Coronary artery (tissue), 2 donors: ENCODE measurements around the gene SSU72.

Experiments
- DNase-seq: peaks from one replicate; pipeline ENCODE4 v3.0.0-alpha.2; 2017; ENCODE audit warnings: low spot score
- H3K27ac ChIP-seq, 2 donors: fragments of 200-600 bp; sonication (generic); one replicate each; pipeline ENCODE4 v1.5.1; 2016 to 2019
- H3K4me3 ChIP-seq: fragments of 200-600 bp; sonication (generic); 2 replicates; pipeline ENCODE4 v1.5.1; 2016; ENCODE audit warnings: mild to moderate bottlenecking, moderate library complexity
- TF ChIP-seq, protein P1 (sequence below): fragments of 200-600 bp; sonication (generic); IDR thresholded peaks from one replicate; pipeline ENCODE4 v1.5.1; 2019; ENCODE audit warnings: antibody characterized with exemption

Gene SSU72

DNA sequence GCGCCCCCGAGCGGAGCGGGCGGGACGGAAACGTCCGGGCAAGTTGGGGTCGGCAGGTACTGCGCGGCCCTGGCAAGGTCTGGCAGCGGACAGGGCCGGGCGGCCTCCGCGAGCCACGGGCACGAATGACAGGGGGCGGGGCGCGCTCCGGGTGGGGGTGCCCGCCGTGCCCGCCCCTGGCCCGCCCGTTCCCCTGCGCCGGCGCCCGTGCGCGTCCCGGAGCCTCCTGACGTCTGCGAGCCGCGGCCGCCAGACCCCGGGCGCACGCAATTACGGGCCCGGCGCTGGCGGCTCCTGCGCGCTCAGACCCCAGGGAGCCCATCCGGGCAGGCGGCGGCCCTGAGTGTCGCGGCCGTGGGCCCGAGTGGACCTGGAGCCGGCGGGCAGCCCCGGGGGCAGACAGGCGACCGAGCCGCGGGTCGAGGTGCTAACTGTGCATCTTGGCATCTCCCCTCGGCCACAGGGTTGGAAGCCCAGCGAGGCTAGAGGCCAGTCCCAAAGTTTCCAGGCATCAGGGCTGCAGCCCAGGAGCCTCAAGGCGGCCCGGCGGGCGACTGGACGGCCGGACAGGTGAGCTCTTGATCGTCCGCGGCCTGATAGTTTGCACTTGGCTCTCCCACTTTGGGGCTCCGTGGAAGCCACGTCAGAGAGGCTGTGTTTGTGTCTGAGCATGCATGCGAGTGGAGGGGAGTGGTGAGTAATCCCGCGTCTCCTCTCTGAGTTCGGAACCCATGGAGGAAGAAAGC is 41.6 kb upstream of the SSU72 start:
- H3K4me3 ChIP-seq, result peak overlapping the region; percentile 97
- no peak for DNase-seq
- peak overlapping the region; percentile 95 to 100 for H3K27ac ChIP-seq
- TF ChIP-seq, protein P1, sequence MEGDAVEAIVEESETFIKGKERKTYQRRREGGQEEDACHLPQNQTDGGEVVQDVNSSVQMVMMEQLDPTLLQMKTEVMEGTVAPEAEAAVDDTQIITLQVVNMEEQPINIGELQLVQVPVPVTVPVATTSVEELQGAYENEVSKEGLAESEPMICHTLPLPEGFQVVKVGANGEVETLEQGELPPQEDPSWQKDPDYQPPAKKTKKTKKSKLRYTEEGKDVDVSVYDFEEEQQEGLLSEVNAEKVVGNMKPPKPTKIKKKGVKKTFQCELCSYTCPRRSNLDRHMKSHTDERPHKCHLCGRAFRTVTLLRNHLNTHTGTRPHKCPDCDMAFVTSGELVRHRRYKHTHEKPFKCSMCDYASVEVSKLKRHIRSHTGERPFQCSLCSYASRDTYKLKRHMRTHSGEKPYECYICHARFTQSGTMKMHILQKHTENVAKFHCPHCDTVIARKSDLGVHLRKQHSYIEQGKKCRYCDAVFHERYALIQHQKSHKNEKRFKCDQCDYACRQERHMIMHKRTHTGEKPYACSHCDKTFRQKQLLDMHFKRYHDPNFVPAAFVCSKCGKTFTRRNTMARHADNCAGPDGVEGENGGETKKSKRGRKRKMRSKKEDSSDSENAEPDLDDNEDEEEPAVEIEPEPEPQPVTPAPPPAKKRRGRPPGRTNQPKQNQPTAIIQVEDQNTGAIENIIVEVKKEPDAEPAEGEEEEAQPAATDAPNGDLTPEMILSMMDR, result no peak

- peak within 1 kb of the TSS; percentile 97 for H3K4me3 ChIP-seq
- TF ChIP-seq, protein P1, result no peak
- H3K27ac ChIP-seq, result peak within 1 kb of the TSS; percentile 95 to 100
- peak; percentile 97 for DNase-seq
Measured at GRCh38 chr1:1615256-1616044, 40.8 kb upstream of the SSU72 start, which contains the start of gene MIB2. Gene MIB2, plus strand, starts transcription at chr1:1615500. Its CDS starts 7,953 bp downstream, at chr1:1623453.

- no peak for DNase-seq
- H3K4me3 ChIP-seq, result peak overlapping the region; percentile 97
- TF ChIP-seq, protein P1, result no peak
- peak overlapping the region; percentile 95 to 100 for H3K27ac ChIP-seq
Measured at GRCh38 chr1:1614954-1615255, 40.2 kb upstream of the SSU72 start.

DNA sequence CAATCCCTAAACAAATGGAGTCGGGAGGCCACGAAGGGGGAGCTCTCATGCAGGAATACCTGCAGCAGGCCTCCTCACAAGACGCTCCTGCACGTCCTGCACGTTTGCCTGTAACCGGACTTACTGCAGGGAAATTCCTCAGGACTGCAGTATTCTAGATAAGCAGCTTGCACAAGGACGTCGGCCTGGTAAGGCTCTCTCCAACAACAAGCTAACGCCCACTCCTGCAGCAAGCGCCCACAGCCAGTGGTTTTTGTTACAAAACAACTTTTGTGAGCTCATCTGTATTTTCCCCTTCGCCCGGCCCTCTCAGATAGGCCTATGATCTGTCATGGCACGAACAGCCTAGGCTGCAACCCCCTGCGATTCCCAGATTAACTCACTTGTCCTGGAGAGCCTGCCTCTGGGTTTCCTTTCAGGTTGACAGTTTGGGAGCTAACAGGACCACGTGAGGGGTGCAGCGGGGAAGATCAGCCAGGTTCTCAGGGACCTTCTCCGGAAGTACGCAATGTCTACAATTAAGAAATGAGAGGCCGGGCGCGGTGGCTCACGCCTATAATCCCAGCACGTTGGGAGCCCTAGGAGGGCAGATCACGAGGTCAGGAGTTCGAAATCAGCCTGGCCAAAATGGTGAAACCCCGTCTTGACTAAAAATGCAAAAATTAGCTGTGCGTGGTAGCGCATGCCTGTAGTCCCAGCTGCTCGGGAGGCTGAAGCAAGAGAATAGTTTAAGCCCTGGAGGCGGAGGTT is 39.7 kb upstream of the SSU72 start:
- Histone ChIP-seq H3K27ac (peak overlapping the region in 1 of 2 donors; percentile 95), H3K4me3 (peak overlapping the region; percentile 97)
- TF ChIP-seq, protein P1, result no peak
- DNase-seq, result no peak

- Histone ChIP-seq H3K4me3 (no peak overlapping the region), H3K27ac (no peak overlapping the region)
- DNase-seq, result no peak
- TF ChIP-seq, protein P1, result no peak
Measured at GRCh38 chr1:1613509-1614082, 38.9 kb upstream of the SSU72 start.

DNA sequence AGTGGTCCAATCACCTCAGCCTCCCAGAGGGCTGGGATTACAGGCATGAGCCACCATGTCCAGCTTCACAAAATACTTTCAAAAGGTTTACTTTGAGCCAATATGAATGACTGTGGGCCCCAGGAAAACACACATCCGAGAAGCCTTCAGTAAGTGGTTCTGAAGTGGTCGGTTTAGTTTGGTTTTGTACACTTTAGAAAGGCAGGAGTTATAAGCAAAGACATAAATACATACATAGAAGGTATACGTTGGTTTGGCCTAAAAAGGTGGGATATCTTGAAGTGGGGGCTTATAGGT is 37.4 kb upstream of the SSU72 start:
- no peak for DNase-seq
- TF ChIP-seq, protein P1, result no peak
- H3K27ac ChIP-seq, result peak overlapping the region in 1 of 2 donors; percentile 31
- no peak overlapping the region for H3K4me3 ChIP-seq
